Measurements from ENCODE around the gene RNU4-1. TPM values are rescaled to one million over a fixed set of nuclear protein-coding genes. Genes with fewer than 3 reads are reported as not detected.
"Not testable (repeated sequence)": the region's sequence is repeated elsewhere in the genome, so short reads cannot be mapped to it uniquely, and the experiment has no call there.

RNU4-1 gene
- total RNA-seq, 1 experiment from 2014 or later: not detected

DNA sequence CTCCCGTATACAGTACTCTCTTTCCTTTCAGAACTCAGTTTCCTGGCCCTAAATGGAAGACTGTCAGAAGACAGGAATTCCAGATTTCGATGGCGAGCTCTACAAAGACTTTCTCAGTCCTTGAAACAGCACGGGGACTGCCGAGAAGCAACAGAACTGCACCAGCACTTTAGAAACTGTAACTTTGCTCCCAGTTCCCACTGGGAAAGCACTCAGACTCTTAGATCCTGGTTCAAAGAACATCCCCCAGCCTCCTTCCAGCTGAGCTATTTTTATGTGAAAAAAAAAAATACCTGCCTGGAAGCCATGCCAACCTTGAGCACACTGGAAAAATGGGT, 29.3 kb downstream of the RNU4-1 start:
- in situ Hi-C loops (cut with HindIII; ENCODE audit: low pct_unique_long_range_greater_than_20kb, low sequenced_read_pairs): no loop called here
- DNase-seq (ENCODE audit: low read depth, low spot score): no peak

DNA sequence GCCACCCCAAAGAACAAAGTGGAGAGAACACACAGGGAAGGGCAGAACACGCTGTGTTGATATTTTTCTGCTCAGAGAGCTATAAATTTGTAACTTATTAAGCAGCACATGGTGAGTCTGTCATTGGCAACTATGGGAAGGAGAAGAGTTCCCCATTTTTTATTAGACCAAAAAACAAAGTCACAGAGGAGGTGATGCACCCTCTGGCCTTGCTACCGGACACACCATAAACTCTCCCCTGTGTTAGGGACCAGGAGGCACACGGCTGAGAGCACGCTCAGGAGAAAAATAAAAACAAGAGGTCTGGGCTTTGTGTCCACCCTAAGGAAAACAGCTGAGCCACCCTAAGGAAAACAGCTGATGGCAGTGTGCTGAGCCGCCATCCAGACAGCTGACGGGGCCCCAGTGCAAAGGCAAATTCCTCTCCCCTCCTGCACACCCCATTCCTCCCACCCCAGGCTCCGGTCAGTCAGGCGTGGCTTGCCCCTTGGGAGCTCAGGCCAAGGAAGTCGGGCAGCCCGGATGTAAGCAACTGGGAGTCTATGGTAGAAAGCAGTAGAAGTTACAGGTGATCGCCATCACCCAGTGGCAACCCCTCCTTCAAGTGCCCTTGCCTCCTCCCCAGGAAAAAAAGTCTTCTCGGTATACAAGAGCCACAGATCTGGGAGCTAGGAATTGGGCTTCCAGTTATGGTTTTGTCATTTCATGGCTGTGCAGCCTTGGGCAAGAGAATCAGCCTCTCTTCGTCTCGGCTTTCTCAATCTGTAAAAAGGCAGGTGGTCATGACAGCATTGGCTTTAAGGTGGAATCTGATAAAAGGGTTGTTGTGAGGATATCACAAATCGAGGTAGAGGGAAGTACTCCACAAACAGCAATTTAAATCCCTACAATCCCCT, 29.9 kb downstream of the RNU4-1 start:
- in situ Hi-C loops (cut with HindIII; ENCODE audit: low pct_unique_long_range_greater_than_20kb, low sequenced_read_pairs): no loop called here
- DNase-seq (ENCODE audit: low read depth, low spot score): no peak

DNA sequence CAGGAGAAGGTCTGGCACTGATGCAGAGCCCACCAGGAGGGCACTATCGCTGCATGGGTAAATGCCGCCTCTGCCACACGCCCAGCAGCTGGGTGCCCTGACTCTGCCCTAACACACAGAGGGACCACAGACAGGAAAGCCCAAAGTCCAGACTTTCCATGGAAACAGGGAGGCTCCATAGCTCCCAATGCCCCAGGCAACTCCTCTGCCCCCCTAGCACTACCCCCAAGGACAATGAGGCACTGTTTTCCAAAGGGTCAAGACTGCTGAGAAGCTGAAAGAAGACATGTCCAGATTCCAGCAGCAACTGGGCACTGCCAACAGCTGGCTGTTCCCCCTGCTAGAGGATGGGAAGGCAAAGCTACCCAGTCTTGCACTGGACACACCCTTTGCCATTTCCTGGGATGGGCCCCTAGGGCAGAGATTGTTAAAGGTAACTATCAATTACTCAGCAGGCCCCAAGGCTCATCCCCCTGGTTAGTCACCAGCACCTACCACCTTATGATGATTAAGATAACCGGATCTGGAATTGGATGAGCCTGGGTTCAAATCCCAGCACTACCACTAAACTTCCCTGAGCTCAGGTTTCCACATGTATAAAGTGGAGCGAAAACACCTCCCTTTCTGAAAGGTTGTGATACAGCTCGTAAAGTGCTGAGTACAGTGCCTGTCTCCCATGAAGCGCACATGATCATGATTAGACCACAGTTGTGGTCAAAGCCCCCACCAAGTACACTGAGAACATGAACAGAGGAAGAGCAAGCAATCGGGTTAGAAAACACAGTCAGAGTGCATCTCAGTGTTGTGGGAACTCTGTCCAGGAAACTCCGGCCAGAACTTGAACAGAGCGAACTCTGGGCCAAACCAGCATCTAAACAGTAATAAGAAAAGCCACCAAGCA, 30.8 kb downstream of the RNU4-1 start:
- in situ Hi-C loops (cut with HindIII; ENCODE audit: low pct_unique_long_range_greater_than_20kb, low sequenced_read_pairs): no loop called here
- peak; percentile 87 for DNase-seq (ENCODE audit: low read depth, low spot score)

DNA sequence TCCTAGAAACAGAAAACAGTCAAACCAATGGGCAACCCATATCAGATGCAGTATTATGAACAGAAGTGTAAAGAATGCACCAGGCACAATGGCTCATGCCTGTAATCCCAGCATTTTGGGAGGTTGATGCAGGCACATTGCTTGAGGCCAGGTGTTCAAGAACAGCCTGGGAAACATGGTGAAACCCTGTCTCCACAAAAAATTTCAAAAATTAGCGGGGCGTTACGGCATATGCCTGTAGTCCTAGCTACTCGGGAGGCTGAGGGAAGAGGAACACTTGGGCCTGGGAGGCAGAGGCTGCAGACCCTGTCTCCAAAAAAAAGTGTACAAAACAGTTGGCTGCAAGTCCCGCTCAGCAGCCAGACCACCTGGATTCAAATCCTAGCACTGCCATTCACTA, 32.4 kb downstream of the RNU4-1 start:
- in situ Hi-C loops (cut with HindIII; ENCODE audit: low pct_unique_long_range_greater_than_20kb, low sequenced_read_pairs): no loop called here
- DNase-seq (ENCODE audit: low read depth, low spot score): no peak

DNA sequence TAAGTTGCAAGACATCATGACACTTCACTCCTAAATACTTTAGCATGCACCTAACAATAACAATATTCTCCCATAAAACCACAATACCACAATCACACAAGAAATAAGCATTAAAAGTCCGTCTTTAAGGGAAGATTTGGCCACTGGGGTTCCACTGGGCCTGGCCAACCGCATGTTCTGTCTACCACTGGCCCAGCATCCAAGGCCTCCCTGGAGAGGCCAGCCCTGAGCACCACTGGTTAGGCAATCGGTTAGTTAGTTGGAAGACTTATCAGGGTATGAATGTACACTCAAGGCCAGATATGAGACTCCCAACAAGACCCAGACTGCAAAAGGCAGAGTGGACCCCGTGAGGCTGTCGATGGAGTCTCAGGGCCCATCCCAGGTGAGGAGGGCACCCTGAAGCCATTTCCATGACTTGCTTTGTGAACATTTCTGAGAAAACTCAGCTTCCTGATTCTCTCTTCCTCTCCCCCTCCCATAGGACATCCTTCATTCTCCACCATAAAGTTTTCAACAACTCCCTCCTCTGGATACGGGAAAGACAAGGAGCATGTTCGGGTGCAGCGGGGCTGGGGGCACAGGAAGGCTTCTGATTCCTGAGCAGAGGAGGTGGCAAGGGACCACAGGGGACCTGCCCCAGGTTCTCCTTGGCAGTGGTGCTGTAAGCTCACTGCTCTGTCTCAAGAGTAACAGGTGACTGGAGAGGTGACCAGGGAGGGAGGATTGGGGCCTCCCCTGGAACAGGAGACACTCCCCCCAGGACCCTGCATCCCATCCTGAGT, 33.4 kb downstream of the RNU4-1 start:
- in situ Hi-C loops (cut with HindIII; ENCODE audit: low pct_unique_long_range_greater_than_20kb, low sequenced_read_pairs): no loop called here
- no peak for DNase-seq (ENCODE audit: low read depth, low spot score)

DNA sequence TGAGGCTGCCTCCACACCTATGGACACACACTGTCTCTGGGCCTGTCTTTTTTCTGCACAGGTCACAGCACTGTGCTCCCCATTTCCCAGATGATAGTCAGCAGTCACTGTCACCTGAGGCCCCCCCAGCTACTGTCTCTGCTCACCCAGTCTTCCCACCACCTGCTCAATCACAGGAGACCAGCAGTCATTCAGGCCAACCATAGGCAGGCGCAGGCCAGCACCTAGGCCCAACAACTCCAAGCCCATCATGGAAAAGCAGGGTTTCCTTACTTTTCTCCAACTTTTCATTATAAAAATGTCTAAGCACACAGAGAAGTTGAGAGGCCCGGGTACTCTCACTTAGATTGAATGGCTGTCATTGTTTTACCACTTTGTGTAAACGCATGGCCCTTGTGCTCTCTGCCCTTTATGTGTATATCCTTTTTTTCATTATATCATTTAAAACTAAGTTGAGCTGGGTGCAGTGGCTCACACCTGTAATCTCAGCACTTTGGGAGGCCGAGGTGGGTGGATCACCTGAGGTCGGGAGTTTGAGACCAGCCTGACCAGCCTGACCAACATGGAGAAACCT, 34.6 kb downstream of the RNU4-1 start:
- in situ Hi-C loops (cut with HindIII; ENCODE audit: low pct_unique_long_range_greater_than_20kb, low sequenced_read_pairs): no loop called here

DNA sequence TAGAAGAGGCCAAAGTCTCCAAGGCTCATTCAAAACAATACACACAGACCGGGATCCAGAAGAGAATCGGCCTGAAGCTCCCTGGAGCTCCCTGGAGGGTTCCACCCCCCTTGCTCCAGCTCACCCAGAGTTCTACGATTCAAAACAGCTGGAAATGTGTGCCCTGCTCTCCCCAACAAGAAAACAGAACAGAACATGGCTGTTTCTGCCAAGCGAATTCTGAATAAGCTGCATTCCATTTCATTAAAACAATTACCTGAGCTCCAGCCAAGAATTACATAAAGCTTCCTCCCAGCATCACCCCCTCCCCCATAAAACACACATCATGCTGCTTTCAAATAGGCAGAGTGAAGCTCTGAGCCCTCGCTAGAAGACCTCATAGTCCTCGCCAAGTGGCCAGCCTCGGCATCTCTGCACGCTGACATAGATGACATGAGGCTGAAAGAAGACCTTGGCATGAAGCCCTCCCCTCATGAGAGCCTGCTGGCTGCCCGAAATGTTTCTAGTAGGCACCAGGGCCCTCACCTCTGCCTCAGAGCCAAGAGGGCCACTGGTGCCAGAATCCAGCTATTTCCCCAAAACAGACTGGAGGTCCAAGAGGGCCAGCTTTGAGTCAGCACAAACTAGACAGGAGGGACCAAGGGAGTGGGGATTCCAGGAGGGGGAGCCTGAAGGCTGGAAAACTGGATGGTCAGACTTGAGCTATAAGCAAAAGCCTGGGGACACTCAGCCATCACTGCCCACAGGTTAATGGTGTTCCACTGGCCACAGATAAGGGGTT, 35.8 kb downstream of the RNU4-1 start:
- DNase-seq (ENCODE audit: low read depth, low spot score): no peak
- in situ Hi-C loops (cut with HindIII; ENCODE audit: low pct_unique_long_range_greater_than_20kb, low sequenced_read_pairs): no loop called here

More for the DNA sequence above, 34.6 kb downstream of the RNU4-1 start:
- DNase-seq (ENCODE audit: low read depth, low spot score): no peak

DNA sequence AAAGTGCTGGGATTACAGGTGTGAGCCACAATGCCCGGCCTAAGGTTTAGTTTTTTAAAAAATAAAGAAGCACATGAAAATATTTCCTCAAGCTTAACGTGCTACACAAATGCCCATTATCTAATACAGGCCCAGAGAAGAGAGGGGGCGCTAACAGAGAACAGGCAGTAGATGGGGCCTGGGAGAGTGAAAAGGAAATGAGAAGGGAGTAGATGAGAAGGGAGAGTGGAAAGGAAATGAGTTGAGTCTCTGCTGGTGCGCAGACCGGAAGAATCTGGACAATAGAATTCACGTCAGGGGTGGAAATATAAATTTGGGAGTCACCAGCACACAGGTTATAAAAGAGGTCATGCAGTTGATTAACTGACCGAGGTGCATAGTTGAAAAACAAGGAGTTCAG, 38.2 kb downstream of the RNU4-1 start:
- no peak for DNase-seq (ENCODE audit: low read depth, low spot score)
- in situ Hi-C loops (cut with HindIII; ENCODE audit: low pct_unique_long_range_greater_than_20kb, low sequenced_read_pairs): no loop called here

DNA sequence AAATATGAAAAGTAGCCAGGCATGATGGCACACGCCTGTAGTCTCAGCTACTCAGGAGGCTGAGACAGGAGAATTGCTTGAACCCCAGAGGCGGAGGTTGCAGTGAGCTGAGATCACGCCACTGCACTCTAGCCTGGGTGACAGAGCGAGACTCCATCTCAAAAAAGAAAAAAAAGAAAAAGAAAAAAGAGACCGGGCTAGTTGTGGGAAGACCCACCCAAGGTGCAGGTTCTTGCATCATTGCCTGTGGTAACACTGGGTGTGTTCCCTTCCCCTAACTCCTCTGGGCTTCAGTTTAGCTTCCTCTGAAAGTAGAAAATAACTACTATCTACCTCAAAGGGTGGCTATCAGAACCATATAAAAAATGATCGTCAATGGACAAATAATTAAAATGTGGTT, 39.7 kb downstream of the RNU4-1 start:
- in situ Hi-C loops (cut with HindIII; ENCODE audit: low pct_unique_long_range_greater_than_20kb, low sequenced_read_pairs); DNase-seq (ENCODE audit: low read depth, low spot score): not testable (repeated sequence)

DNA sequence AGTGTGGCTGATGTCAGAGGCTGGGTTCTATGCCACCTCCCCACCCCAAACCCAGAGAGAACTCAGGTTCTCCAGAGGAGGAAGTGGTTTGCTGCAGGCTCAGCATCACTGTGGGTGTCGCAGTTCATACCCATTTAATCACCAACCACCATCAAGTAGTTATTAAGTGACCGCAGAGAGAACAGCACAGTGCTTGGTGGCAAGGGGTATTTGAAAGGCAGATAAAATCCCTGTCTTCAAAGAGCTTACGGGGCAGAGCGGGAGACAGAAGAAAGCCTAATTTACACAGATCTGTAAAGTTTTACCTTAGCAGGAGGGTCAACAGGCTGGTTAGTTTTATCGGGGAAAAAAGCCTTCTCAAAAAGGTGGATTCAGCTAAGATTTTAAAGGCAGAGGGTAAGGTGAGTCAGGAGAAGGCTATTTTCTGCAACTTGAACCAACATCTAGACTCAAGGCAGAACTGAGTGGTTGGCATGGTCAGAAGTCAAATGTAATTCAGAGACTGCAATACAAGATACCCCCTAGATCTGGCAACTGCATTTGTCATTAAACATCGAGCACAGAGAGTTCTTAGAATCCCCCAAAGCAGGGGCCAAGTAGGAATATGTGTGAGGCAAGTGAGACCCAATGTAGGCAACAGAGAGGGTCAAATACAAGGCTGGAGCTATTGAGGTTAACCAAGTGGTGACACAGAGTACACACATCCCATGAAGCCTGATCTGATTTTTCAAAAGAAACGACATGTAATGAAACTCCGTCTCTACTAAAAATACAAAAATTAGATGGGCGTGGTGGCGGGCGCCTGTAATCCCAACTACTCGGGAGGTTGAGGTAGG, 40.7 kb downstream of the RNU4-1 start:
- in situ Hi-C loops (cut with HindIII; ENCODE audit: low pct_unique_long_range_greater_than_20kb, low sequenced_read_pairs): no loop called here
- no peak for DNase-seq (ENCODE audit: low read depth, low spot score)

DNA sequence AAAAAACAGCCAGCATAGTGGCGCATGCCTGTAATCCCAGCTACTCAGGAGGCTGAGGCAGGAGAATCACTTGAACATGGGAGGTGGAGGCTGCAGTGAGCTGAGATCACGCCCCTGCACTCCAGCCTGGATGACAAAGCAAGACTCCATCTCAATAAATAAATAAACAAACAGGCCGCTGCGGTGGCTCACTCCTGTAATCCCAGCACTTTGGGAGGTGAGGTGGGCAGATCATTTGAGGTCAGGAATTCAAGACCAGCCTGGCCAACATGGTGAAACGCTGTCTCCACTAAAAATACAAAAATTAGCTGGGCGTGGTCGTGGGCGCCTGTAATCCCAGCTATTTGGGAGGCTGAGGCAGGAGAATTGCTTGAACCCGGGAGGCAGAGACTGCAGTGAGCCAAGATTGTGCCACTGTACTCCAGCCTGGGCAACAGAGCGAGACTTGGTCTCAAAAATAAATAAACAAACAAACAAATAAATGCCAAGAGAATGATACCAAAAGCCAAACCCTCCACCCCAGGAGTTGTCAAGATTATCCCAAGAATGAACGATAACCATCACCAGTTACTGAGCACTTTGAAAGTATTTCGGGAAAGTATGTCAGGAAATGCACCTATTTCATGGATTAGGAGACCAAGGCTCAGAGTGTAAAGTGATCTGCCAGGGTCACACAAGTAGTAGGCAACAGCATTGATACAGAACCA, 41.5 kb downstream of the RNU4-1 start:
- DNase-seq (ENCODE audit: low read depth, low spot score); in situ Hi-C loops (cut with HindIII; ENCODE audit: low pct_unique_long_range_greater_than_20kb, low sequenced_read_pairs): not testable (repeated sequence)

DNA sequence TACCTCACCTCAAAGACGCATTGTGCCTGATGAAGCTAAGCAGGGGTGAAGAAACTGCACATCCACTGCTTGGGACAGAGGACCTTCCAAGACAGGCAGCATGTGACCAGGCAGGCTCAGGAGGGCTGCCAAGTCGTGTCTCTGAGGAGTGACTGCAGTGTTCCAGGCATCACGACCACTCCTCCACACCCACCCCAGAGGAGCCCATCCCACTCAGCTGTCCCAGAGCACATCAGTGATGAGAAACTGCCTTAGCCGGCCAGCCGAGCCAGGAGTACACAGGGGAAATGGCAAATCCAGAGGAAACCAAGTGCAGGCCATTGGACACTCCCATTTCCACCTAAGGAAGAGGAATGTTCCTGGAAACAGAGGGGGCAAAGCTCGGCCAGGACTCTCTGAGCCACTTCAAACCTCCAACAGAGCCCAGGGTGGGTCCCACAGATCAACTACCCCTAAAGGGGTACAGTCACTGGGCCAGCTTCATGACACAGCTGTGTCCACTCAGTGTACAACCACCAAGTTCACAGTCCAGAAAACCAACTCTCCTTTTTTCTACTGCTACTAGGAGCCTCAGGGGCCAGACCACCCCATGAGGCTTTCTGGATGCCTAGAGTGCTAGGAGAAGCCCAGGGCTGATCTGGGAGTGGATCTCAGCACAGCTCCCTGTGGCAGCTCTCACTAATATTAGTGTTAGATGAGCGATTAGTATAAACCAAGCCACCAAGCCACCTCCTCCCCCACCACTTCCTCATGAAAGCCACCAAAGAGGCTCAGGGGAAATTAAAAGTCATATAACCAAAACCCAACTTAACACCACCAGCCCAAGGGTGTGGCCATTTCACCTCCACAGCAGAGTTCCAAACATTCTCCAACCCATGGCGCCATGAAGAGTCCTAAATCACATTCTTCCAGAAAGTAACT, 42.9 kb downstream of the RNU4-1 start:
- no peak for DNase-seq (ENCODE audit: low read depth, low spot score)
- in situ Hi-C loops (cut with HindIII; ENCODE audit: low pct_unique_long_range_greater_than_20kb, low sequenced_read_pairs): no loop called here

DNA sequence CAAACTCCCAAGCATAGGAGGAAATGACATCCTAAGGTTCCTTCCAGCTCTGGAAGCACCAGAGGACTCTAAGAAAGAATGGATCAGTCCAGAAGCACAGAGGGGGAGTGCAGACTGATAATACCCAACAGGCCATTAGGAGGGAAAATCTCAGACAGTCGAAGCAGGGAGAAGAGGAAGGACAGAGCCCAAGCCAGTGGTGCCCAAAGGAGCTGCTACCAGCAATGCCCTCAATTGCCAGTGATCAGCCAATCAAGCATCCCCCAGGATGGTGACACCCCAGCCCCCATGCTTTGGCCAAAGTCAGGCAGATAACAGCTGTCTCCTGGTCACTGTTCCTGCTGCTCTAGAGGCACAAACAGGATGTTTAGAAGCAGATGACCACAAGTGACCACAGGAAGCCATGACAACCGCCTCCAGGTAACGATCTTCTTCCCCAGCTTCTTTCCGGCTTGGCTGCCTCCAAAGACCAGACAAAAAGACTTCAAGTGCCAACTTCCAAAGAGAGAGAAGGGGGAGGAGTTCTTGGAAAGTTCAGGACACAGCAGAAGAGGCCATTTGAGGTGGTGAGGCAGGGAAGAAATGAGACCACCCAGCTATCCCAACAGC, 43.7 kb downstream of the RNU4-1 start:
- no peak for DNase-seq (ENCODE audit: low read depth, low spot score)
- in situ Hi-C loops (cut with HindIII; ENCODE audit: low pct_unique_long_range_greater_than_20kb, low sequenced_read_pairs): no loop called here

DNA sequence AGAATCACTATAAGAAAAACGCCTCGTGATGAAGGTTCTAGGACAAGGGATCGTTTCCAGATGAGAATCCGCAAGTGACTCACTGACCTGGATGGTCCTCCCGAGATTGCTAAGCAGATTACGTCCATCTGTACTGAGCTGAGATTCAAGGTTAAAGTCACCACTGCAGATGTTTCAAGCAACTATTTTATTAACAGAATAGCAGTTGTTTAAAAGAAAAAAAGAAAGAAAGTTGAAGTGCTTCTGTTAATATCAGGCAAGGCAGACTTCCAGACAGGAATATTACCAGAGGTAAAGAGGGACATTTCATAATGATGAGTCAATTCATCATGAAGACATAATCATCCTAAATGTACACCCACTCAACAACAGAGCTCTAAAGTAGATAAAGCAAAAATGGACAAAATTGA, 45.4 kb downstream of the RNU4-1 start:
- in situ Hi-C loops (cut with HindIII; ENCODE audit: low pct_unique_long_range_greater_than_20kb, low sequenced_read_pairs): no loop called here
- no peak for DNase-seq (ENCODE audit: low read depth, low spot score)

Measured in SK-MEL-5 (cell line).